Osteoblast (primary cell): Measurements from ENCODE around the gene MRPS34. TPM values are rescaled to one million over a fixed set of nuclear protein-coding genes. Genes with fewer than 3 reads are reported as not detected.
A peak's percentile ranks its signal among the peaks of the same experiment; 100 is the strongest.

ENCODE experiments used
- DNase-seq: peaks from one replicate; pipeline ENCODE4 v3.0.0; 2011; ENCODE audit warnings: low spot score, mixed read lengths; ENCODE audit not compliant: insufficient read length; ENCODE audit errors: missing footprints
- H2AFZ ChIP-seq: 2 replicates; pipeline ENCODE4 v1.6.0; 2011; ENCODE audit warnings: mild to moderate bottlenecking, low read length
- H3K27ac ChIP-seq: 2 replicates; pipeline ENCODE4 v1.5.1; 2011; ENCODE audit warnings: mild to moderate bottlenecking, low read depth, low read length, moderate library complexity
- H3K27me3 ChIP-seq: 2 replicates; pipeline ENCODE4 v1.6.0; 2012; ENCODE audit warnings: mild to moderate bottlenecking, control low read depth, inconsistent platforms, low read length, moderate library complexity; ENCODE audit not compliant: insufficient read depth
- H3K36me3 ChIP-seq: 2 replicates; pipeline ENCODE4 v1.5.1; 2011; ENCODE audit warnings: mild to moderate bottlenecking, low read length, control low read depth, moderate library complexity; ENCODE audit not compliant: insufficient read depth
- H3K4me1 ChIP-seq: 2 replicates; pipeline ENCODE4 v1.5.1; 2011; ENCODE audit warnings: mild to moderate bottlenecking, low read length, control low read depth, moderate library complexity; ENCODE audit not compliant: insufficient read depth
- H3K4me2 ChIP-seq: 2 replicates; pipeline ENCODE4 v1.6.0; 2011; ENCODE audit warnings: mild to moderate bottlenecking, low read length; ENCODE audit not compliant: insufficient read depth
- H3K4me3 ChIP-seq: fragments of 200-600 bp; sonication (generic); 3 replicates; pipeline ENCODE4 v1.5.1; 2012; ENCODE audit warnings: mild to moderate bottlenecking, low read length, inconsistent platforms; ENCODE audit not compliant: insufficient read depth
- H3K79me2 ChIP-seq: 2 replicates; pipeline ENCODE4 v1.6.0; 2012; ENCODE audit warnings: mild to moderate bottlenecking, low read length, control low read depth, inconsistent platforms; ENCODE audit not compliant: insufficient read depth
- H3K9me3 ChIP-seq: 2 replicates; pipeline ENCODE4 v1.5.1; 2011; ENCODE audit warnings: low read depth, low read length, control low read depth
- H4K20me1 ChIP-seq: 2 replicates; pipeline ENCODE4 v1.6.0; 2012; ENCODE audit warnings: mild to moderate bottlenecking, low read length, control low read depth; ENCODE audit not compliant: insufficient read depth
- total RNA-seq: library from RNA; depleted of rRNA; stranded (reverse); fragments of >200 nt; gene quantifications from 2 replicates; pipeline ENCODE4 v1.2.3, GENCODE V29; 2012
- TF ChIP-seq, protein P1 (sequence below): IDR thresholded peaks from 2 replicates; pipeline ENCODE4 v1.5.1; 2011; ENCODE audit warnings: mild to moderate bottlenecking, low read depth, low read length, moderate library complexity; ENCODE audit errors: extremely low read depth

The MRPS34 gene
- total RNA-seq, 1 donor: 40.5 TPM

DNA sequence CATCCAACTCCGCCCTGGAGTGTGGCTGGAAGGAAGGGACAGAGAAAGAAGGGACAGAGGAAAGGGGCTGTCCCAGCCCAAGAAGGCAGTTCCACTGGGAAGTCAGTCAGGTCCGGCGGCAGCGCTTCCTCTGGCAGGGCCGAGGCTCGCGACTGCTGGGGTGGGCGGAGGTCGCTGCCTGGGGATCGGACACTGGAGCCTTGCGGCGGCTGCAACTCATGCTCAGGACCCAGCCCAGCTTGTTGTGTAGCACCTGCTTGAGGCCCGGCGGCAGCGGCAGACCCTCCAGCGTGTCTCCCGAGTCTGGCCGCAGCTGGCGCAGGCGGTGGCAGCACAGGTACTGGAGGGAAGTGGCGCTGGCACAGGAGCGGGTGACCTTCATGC is 4.0 kb upstream of the MRPS34 start:
- Histone ChIP-seq H3K4me1 (peaks cover 27% of the 10 kb centered on the region), H3K27me3 (no peaks in the 10 kb centered on the region), H4K20me1 (peaks cover 39% of the 10 kb centered on the region), H3K4me3 (no peak overlapping the region), H3K79me2 (peaks cover 46% of the 10 kb centered on the region), H2AFZ (no peak overlapping the region), H3K9me3 (no peaks in the 10 kb centered on the region), H3K4me2 (no peak overlapping the region), H3K27ac (no peak overlapping the region), H3K36me3 (peaks cover 29% of the 10 kb centered on the region)
- DNase-seq: peak; percentile 77
- TF ChIP-seq, protein P1, sequence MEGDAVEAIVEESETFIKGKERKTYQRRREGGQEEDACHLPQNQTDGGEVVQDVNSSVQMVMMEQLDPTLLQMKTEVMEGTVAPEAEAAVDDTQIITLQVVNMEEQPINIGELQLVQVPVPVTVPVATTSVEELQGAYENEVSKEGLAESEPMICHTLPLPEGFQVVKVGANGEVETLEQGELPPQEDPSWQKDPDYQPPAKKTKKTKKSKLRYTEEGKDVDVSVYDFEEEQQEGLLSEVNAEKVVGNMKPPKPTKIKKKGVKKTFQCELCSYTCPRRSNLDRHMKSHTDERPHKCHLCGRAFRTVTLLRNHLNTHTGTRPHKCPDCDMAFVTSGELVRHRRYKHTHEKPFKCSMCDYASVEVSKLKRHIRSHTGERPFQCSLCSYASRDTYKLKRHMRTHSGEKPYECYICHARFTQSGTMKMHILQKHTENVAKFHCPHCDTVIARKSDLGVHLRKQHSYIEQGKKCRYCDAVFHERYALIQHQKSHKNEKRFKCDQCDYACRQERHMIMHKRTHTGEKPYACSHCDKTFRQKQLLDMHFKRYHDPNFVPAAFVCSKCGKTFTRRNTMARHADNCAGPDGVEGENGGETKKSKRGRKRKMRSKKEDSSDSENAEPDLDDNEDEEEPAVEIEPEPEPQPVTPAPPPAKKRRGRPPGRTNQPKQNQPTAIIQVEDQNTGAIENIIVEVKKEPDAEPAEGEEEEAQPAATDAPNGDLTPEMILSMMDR: no peak

DNA sequence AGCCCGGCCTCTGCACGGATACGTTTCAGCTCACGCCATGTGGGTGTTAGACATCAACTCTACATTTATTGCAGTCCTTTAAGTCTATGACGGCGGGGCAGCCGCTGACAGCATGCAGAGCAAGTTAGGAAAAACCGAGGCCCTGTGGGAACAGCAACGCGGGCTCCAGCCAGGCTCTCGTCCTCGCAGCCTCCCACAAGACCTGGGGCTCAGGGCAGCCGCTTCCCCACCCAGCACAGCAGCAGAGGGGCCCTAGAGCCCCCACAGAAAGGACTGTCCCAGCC is 3.7 kb upstream of the MRPS34 start:
- Histone ChIP-seq H3K9me3 (no peaks in the 10 kb centered on the region), H2AFZ (no peak overlapping the region), H4K20me1 (peaks cover 40% of the 10 kb centered on the region), H3K4me2 (no peak overlapping the region), H3K27me3 (no peaks in the 10 kb centered on the region), H3K27ac (no peak overlapping the region), H3K36me3 (peaks cover 29% of the 10 kb centered on the region), H3K4me3 (no peak overlapping the region), H3K4me1 (peaks cover 29% of the 10 kb centered on the region), H3K79me2 (peaks cover 49% of the 10 kb centered on the region)
- peak; percentile 77 for DNase-seq
- TF ChIP-seq, protein P1: no peak

DNA sequence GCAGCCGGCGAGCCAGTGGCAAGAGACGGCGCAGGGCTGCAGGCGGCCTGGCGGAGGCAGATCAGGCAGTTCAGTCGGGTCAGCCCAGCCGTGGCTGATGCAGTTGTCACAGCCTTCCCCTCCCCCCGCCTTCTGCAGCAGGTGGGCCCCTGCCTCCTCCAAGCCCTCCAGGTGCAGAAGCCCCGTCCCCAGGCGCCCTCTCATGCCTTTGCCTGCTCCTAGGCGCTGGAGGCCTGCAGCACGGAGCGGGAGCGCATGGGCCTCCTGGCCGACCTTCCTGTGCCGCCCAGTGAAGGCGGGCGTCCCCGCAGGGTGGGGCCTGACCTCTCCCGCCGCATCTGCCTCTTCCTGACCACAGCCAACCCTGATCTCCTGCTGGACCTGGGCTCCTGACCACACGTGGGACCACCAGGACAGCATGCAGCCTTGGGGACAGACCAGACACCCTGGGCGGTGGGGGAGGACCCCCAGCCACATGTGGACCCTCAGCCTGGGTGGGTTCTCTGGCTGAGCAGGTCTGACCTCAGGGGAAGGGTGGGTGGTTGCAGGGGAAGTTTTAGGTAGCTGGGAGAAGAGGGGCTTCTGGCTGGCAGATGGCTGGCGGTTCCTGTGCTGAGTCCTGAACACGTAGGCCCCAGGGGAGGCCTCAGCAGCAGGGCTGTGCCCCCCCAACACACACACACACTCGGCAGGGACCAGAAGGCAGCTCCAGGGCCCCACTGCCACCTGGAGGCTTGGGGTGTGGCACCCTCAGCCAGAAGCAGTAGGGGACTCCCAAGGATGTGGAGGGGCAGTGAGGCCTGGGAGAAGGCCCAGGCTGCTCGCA is 3.1 kb upstream of the MRPS34 start:
- H3K4me2 ChIP-seq: no peak overlapping the region
- peaks cover 46% of the 10 kb centered on the region for H3K79me2 ChIP-seq
- peak; percentile 85 for DNase-seq
- no peaks in the 10 kb centered on the region for H3K27me3 ChIP-seq
- no peaks in the 10 kb centered on the region for H3K9me3 ChIP-seq
- H3K4me3 ChIP-seq: no peak overlapping the region
- H3K27ac ChIP-seq: no peak overlapping the region
- peaks cover 29% of the 10 kb centered on the region for H3K36me3 ChIP-seq
- peaks cover 23% of the 10 kb centered on the region for H3K4me1 ChIP-seq
- TF ChIP-seq, protein P1: no peak
- no peak overlapping the region for H2AFZ ChIP-seq
- H4K20me1 ChIP-seq: peaks cover 35% of the 10 kb centered on the region

DNA sequence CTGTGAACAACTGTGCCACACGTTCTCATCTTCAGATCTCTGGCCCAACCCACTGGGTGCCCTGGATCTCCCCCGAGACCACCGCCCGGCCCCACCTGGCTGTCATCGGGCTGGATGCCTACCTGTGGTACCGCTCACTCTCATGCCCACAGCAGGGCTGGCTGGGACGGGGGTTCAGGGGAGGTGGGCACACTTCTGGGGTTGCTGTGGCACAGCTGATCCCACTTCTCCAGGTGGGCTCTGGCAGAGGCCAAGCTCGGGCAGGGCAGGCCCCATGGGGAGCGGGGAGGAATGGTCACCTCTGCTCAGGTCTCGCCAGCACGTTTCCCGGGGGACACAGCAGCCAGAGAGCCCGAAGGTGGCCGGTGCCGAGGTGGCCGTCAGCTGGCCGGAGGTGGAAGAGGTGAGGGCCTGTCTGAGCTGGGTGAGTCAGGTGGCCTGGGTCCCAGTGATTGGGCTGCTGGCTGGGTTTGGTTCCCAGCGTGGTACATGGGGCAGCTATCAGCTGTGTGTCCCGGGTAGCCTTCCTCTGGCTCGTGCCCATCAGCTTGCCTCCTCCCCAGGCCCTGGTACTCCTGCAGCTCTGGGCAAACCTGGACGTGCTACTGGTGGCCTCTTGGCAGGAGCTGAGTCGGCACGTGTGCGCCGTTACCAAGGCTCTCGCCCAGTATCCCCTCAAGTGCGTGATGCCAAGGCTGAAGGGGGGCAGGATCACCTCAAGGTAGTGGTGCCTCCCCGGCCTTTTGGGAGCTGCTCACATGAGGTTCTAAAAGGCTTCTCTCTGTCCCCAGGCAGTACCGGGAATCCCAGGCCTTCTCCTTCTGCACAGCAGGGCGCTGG is 2.3 kb upstream of the MRPS34 start:
- peak overlapping the region; percentile 97 for H3K4me2 ChIP-seq
- H3K4me1 ChIP-seq: peaks cover 24% of the 10 kb centered on the region
- TF ChIP-seq, protein P1: no peak
- H3K27me3 ChIP-seq: no peaks in the 10 kb centered on the region
- H3K27ac ChIP-seq: no peak overlapping the region
- no peaks in the 10 kb centered on the region for H3K9me3 ChIP-seq
- H3K4me3 ChIP-seq: no peak overlapping the region
- peaks cover 37% of the 10 kb centered on the region for H4K20me1 ChIP-seq
- H3K79me2 ChIP-seq: peaks cover 43% of the 10 kb centered on the region
- H2AFZ ChIP-seq: no peak overlapping the region
- H3K36me3 ChIP-seq: peaks cover 23% of the 10 kb centered on the region
- DNase-seq: peak; percentile 84
